Measurements from ENCODE around the gene OTOF.

- TF ChIP-seq CTCF (IDR thresholded peaks at IDR 0.05 in 2 of 3, conservative IDR thresholded peaks at IDR 0.05 in 1 of 3; ENCODE audit: borderline replicate concordance in 1 of 3, insufficient read depth in 1 of 3, low read depth in 2 of 3, low read length in 2 of 3) (no peak), REST (IDR thresholded peaks at IDR 0.05; ENCODE audit: low read depth) (no peak), RAD21 (IDR thresholded peaks at IDR 0.05; ENCODE audit: low read depth) (no peak), SP1 (IDR thresholded peaks at IDR 0.05; ENCODE audit: low read depth) (no peak), EZH2 (IDR thresholded peaks at IDR 0.05) (no peak), POLR2AphosphoS5 (IDR thresholded peaks at IDR 0.05; ENCODE audit: low read depth, low read length) (no peak), ELF1 (IDR thresholded peaks at IDR 0.05; ENCODE audit: borderline replicate concordance, low read depth) (no peak), SIN3A (IDR thresholded peaks at IDR 0.05; ENCODE audit: low read depth) (no peak), YY1 (IDR thresholded peaks at IDR 0.05; ENCODE audit: extremely low read depth, insufficient replicate concordance, low read depth, low read length) (no peak), SRF (IDR thresholded peaks at IDR 0.05; ENCODE audit: low read depth) (no peak), JUND (IDR thresholded peaks at IDR 0.05) (no peak), POLR2A (IDR thresholded peaks at IDR 0.05; ENCODE audit: borderline replicate concordance, extremely low read depth, insufficient read depth, insufficient read length) (no peak), MAX (IDR thresholded peaks at IDR 0.05) (no peak), EGR1 (IDR thresholded peaks at IDR 0.05; ENCODE audit: low read depth) (no peak)
Observed at GRCh38 chr2:26466662-26467310, 11.1 kb downstream of the OTOF start.

Measured in HCT116 (cell line).